Skin epidermis (tissue), 12 donors: Measurements from ENCODE around the gene MDH2.
"Not testable (repeated sequence)": the region's sequence is repeated elsewhere in the genome, so short reads cannot be mapped to it uniquely, and the experiment has no call there.

Source experiments
- H3K27ac ChIP-seq, 21 experiments: fragments of 200-600 bp; sonication (generic) in 11 of 21; one replicate each; pipeline ENCODE4 v1.5.0; 2020; ENCODE audit warnings: mild to moderate bottlenecking in 3 of 21, inconsistent platforms in 2 of 21, moderate library complexity in 2 of 21
- H3K4me3 ChIP-seq, 7 experiments: fragments of 200-600 bp; sonication (generic) in 2 of 7; one replicate each; pipeline ENCODE4 v1.5.0; 2020; ENCODE audit warnings: inconsistent platforms in 2 of 7, mild to moderate bottlenecking in 2 of 7, moderate library complexity in 1 of 7

The MDH2 gene, protein sequence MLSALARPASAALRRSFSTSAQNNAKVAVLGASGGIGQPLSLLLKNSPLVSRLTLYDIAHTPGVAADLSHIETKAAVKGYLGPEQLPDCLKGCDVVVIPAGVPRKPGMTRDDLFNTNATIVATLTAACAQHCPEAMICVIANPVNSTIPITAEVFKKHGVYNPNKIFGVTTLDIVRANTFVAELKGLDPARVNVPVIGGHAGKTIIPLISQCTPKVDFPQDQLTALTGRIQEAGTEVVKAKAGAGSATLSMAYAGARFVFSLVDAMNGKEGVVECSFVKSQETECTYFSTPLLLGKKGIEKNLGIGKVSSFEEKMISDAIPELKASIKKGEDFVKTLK

GRCh38 chr7:76047811-76048667, at the start of gene MDH2, which contains the start of gene STYXL1:
Gene MDH2 (plus strand): TSS chr7:76048106. CDS start chr7:76048161, 55 bp downstream.
Gene STYXL1 (minus strand): TSS chr7:76048000. CDS start chr7:76030523, 17,477 bp downstream.
- peak within 1 kb of the TSS; percentile 83 to 98 (median 91) for H3K4me3 ChIP-seq
- peak within 1 kb of the TSS; percentile 75 to 99 (median 94) for H3K27ac ChIP-seq

- no peak overlapping the region for H3K4me3 ChIP-seq
- no peak overlapping the region for H3K27ac ChIP-seq
Measured at GRCh38 chr7:76000566-76000965, 47.3 kb upstream of the MDH2 start.

DNA sequence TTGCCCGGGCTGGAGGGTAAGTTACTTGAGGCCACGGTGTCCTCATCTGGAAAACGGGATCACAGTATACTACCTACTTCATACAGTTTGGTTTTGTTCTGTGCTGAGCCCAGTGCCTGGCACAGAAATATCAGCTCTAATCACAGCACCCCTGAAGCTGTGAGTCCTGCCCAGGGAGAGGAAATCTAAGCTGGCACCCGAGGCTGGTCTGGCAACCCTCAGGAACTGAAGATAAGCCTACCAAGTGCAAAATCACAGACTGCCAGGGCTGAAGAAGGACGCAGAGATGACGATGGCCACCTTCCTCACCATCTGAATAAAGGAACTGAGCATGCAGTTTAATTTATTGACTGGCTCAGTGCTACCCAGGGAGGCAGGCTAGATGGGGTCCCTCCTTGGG, 45.8 kb upstream of the MDH2 start:
- H3K27ac ChIP-seq, result no peak overlapping the region
- no peak overlapping the region for H3K4me3 ChIP-seq

DNA sequence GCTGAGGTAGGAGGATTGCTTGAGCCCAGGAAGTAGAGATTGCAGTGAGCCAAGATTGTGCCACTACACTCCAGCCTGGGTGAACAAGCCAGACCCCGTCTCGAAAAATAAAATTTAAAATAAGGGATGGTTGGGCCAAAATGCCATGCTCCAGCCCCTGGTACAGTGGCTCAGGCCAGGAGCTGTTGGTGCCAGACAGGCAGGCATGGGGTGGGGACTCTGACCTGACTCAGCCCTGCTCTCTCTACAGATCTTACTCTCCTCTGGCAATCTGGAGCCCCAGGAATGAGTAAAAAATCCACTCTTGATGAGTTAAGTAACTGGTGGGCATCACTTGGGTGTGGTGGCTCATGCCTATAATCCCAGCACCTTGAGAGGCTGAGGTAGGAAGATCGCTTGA, 45.1 kb upstream of the MDH2 start:
- Histone ChIP-seq H3K4me3 (no peak overlapping the region), H3K27ac (no peak overlapping the region)

GRCh38 chr7:76003351-76003750, 44.6 kb upstream of the MDH2 start:
- H3K27ac ChIP-seq, result no peak overlapping the region
- no peak overlapping the region for H3K4me3 ChIP-seq

- H3K4me3 ChIP-seq, H3K27ac ChIP-seq: not testable (repeated sequence)
Measured at GRCh38 chr7:76005004-76005403, 42.9 kb upstream of the MDH2 start.

DNA sequence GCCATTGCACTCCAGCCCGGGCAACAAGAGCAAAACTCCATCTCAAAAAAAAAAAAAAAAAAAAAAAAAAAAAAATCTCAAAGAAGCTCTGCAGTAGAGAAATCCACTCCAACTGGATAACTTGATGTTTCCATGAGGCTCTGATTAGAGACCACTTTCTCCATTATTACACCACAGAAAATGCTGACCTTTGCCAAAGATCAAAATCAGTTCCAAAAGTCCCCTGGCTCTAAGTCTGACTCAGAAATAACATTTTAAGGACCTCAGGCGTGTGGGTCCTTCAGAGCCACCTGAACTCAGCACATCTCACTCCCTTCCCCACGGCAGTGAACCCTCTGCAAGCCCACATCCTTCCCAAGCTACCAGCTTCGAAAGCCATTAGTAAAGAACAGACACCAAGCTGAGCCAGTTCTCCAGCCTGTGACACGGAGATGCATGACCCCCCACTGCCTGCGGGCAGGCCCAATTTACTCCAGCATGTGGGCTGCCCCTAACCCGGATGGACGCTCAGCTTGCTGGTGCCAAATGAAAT, 39.7 kb upstream of the MDH2 start:
- H3K4me3 ChIP-seq, result no peak overlapping the region
- peak overlapping the region in 2 of 21 experiments; percentile 16 to 34 for H3K27ac ChIP-seq

DNA sequence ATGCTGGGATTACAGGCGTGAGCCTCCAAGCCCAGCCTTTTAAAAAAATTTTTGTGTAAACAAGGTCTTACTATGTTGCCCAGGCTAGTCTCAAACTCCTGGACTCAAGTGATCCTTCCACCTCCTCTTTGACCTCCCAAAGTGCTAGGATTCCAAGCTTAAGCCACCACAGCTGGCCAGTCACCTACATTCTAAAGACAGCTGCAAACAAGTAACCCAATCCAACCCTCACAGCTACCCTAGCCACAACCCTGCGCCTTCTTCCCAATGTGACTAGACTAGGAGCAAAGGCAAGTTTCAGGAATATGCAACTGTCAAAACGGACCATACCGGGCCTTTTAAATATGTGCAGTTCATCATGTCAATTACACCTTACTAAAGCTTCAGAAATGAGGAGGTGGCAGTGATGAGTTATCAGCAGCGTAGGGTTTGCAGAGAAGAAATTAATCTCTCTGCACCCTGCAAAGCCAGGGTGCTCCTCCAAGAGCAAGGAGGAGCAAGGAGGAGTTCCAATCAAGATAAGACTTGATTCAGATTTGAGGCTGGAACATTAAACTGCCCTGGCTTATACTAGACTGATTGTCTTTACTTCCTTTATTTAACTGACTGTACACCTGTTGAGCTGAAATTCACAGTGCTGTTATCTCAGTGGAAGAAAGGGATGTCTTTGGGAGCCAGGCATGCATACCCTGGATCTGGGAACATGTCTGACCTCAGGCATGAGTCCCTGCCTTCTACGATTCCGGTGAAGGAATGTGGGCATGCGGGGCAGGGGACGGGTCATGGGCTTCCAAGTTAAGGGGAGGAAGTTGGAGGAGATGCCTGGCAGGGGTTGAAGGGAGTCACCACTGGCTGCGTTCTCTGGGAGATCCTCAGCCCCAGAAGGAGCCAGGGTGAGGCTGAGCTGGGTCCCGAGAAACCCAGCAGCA, 38.0 kb upstream of the MDH2 start:
- peak overlapping the region in 4 of 21 experiments; percentile 26 to 49 (median 34) for H3K27ac ChIP-seq

DNA sequence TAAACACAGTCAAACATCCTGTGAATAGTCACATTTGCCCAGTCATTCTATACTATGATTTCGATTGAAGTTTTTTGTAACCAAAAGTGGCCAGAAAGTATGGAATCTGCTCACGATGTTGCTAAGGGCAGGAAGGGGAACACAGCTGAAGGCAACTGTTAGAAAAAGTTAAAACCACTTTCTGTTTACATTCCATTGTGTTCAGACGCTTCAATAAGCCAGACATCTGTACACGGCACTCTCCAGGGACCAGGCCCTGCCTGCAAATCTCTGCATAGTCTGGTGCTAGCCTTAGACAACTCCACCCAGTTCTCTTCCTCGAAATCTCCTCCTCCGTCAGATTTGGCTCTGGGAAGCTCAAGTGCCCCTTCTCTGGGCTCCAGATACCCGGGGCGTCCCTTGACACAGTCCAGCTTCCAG, 36.5 kb upstream of the MDH2 start:
- Histone ChIP-seq H3K4me3 (no peak overlapping the region), H3K27ac (peak overlapping the region in 8 of 21 experiments; percentile 7 to 74 (median 27))

More for the DNA sequence above, 38.0 kb upstream of the MDH2 start:
- H3K4me3 ChIP-seq, result no peak overlapping the region

DNA sequence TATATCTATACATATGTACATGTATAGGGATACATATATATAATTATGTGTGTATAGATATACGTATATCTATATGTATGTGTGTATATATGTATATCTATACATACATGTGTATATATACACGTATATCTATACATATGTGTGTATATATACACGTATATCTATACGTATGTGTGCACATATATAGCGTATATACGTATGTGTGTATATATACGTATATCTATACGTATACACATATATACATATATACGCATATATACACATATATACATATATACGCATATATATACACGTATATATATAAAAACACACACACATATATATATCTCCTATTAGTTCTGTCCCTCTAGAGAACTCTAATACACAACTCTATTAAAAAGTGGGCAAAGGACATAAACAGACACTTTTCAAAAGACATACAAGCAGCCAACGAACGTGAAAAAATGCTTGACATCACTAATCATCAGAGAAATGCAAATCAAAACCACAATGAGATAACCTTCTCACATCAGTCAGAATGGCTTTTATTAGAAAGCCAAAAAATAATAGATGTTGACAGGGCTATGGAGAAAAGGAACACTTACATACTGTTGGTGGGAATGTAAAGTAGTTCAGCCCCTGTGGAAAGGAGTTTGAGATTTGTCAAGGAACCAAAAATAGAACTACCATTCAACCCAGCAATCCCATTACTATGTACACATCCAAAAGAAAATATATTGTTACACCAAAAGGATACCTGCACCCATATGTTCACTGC, 31.5 kb upstream of the MDH2 start:
- H3K27ac ChIP-seq, result no peak overlapping the region
- no peak overlapping the region for H3K4me3 ChIP-seq

DNA sequence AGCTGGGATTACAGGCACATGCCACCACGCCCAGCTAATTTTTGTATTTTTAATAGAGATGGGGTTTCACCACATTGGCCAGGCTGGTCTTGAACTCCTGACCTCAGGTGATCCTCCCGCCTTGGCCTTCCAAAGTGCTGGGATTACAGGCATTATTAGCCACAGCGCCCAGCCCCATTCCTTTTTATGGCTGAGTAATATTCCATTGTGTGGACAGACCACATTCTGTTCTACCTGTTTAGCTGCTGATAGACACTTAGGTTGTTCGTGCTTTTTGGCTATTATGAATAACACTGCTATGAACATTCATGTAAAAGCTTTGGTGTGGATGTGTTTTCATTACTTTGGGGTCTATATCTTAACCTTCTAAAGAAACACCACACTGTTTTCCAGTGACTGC, 29.4 kb upstream of the MDH2 start:
- H3K4me3 ChIP-seq, H3K27ac ChIP-seq: not testable (repeated sequence)

DNA sequence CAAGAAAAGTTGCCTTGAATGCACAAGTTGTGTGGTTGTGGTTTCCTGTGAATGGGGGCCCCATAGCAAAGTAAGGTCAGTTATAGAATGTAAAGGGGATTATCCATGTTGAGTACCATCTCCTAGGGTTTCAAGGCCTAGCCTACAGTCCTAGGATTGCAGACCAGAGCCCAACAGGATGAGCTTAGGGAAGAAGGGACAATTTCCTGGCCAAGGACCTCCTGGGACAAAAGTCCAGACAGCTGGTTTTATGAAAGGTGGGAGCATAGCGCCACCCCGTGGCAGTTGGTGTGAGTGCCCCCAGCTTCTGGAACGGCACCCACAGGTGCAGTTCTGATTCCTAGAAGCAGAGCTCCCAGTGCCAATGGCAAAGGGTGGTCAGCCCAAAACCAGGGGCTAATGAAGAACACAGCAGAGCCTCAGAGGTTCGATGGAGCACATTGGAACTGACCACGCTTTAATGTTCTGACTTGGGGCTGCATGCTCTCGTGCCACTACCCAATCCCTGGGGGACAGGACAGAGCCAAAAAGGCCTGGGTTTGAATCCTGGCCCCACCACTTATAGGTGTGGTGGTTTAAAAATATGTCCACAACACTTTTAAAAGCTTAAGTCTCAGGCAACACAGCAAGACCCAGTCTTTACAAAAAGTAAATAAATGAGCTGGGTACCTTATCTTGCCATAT, 27.7 kb upstream of the MDH2 start:
- H3K4me3 ChIP-seq, result no peak overlapping the region
- H3K27ac ChIP-seq, result peak overlapping the region in 1 of 21 experiments; percentile 23

- Histone ChIP-seq H3K27ac (no peak overlapping the region), H3K4me3 (no peak overlapping the region)
Measured at GRCh38 chr7:76022026-76022780, 25.7 kb upstream of the MDH2 start.

DNA sequence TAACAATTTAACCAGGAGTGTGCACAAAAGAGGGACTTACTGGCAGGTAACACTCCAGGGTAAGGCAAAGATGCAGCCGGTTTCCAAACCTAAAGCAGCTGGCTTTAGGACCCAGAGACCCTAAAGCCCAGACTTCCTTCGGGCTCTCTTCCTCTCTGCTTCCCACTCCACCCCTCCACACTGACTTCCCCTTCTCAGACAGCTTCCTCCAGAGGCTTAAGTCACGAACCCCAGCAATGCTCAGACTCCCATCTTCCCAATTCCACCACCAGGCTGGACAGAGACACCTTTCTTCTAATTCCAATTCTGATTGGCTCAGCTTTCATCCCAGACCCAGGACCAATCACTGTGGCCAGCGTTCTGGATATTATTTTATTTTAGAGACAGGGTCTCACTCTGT, 24.9 kb upstream of the MDH2 start:
- H3K27ac ChIP-seq, result no peak overlapping the region
- no peak overlapping the region for H3K4me3 ChIP-seq

DNA sequence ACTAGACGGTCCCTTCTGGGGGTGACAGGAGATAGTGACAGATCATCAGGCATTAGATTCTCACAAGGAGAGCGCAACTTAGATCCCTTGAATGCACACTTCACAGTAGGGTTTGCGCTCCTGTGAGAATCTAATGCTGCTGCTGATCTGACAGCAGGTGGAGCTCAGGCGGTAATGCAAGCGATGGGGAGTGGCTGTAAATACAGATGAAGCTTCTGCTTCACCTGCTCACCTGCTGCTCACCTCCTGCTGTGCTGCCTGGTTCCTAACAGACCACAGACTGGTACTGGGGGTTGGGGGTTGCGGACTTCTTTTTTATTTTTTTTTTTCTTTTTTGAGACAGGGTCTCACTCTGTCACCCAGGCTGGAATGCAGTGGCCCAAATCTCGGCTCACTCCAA, 18.2 kb upstream of the MDH2 start:
- H3K27ac ChIP-seq, H3K4me3 ChIP-seq: not testable (repeated sequence)

DNA sequence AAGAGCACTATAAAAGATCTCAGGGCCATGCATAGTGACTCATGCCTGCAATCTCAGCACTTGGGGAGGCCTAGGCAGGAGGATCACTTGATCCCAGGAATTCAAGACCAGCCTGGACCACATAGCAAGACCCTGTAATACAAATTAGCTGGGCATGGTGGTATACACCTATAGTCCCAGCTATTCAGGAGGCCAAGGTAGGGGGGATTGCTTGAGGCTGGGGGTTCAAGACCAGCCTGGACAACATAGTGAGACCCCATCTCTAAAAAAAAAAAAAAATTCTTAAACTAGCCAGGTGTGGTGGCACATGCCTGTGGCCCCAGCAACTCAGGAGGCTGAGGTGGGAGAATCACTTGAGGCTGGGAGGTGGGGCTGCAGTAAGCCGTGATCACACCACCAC, 15.9 kb upstream of the MDH2 start:
- H3K4me3 ChIP-seq, result no peak overlapping the region

DNA sequence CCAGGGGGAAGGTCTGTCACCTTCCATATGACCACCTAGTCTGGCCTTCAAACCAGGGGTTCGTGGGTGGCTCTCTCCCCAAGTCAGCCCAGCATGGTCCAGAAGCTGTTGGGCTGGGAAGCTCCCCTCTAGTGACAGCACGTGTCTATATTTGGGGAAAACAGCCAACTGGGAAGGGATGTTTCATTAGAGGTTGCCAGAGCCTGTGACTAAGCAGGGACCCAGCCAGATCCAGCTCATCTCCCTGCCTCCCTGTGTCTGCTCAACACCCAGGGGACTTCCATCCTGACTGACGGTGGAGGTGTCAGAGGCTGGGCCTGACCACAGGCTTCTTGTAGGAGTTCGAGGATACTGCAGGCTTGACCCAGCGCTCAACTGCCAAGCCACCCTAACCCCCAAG, 10.6 kb upstream of the MDH2 start:
- no peak overlapping the region for H3K4me3 ChIP-seq
- H3K27ac ChIP-seq, result no peak overlapping the region

More for the DNA sequence above, 15.9 kb upstream of the MDH2 start:
- no peak overlapping the region for H3K27ac ChIP-seq
